ENCODE measurements around the gene ZBED6.
"Not testable (repeated sequence)": the region's sequence is repeated elsewhere in the genome, so short reads cannot be mapped to it uniquely, and the experiment has no call there.

Gene ZBED6

GRCh38 chr1:203795441-203796235 is at the start of gene ZBED6, which contains the start of gene ZC3H11A:
Gene ZBED6 (plus strand): TSS chr1:203795623. CDS start chr1:203797523, 1,900 bp downstream.
Gene ZC3H11A (plus strand): TSS chr1:203795623. CDS start chr1:203817071, 21,448 bp downstream.
- H3K36me3 ChIP-seq (ENCODE audit: insufficient read depth): peaks cover 11% of the 10 kb centered on the region; the same call in 1 of the 2 replicates
- peak within 1 kb of the TSS; percentile 92 for H3K4me3 ChIP-seq (IDR thresholded peaks at IDR 0.05; ENCODE audit: insufficient read depth, low read depth, low read length)
- H4K20me1 ChIP-seq (ENCODE audit: insufficient read depth): peaks cover 7% of the 10 kb centered on the region; the same call in 1 of the 2 replicates
- H3K79me2 ChIP-seq (ENCODE audit: insufficient read depth, low read depth): peaks cover 48% of the 10 kb centered on the region
- no peak for TF ChIP-seq CTCF (conservative IDR thresholded peaks at IDR 0.05; ENCODE audit: low read depth, low read length)
- no peaks in the 10 kb centered on the region for H3K27me3 ChIP-seq (ENCODE audit: insufficient read depth, low read depth)
- peak within 1 kb of the TSS; percentile 80 for H3K4me2 ChIP-seq
- H3K9ac ChIP-seq: peak within 1 kb of the TSS; percentile 84
- H3K4me1 ChIP-seq (ENCODE audit: low read depth, poor library complexity, severe bottlenecking): peaks cover 34% of the 10 kb centered on the region
- peak within 1 kb of the TSS; percentile 84 for H2AFZ ChIP-seq (ENCODE audit: low read depth)
- H3K27ac ChIP-seq: peak within 1 kb of the TSS; percentile 80

GRCh38 chr1:203746281-203746680 is 49.1 kb upstream of the ZBED6 start:
- Histone ChIP-seq H3K79me2 (ENCODE audit: insufficient read depth, low read depth) (no peaks in the 10 kb centered on the region), H3K4me2 (no peak overlapping the region), H4K20me1 (ENCODE audit: insufficient read depth) (no peaks in the 10 kb centered on the region), H3K27ac (no peak overlapping the region), H3K9ac (no peak overlapping the region), H3K27me3 (ENCODE audit: insufficient read depth, low read depth) (no peaks in the 10 kb centered on the region), H2AFZ (ENCODE audit: low read depth) (no peak overlapping the region), H3K36me3 (ENCODE audit: insufficient read depth) (no peaks in the 10 kb centered on the region), H3K4me1 (ENCODE audit: low read depth, poor library complexity, severe bottlenecking) (peaks cover 3% of the 10 kb centered on the region), H3K4me3 (IDR thresholded peaks at IDR 0.05; ENCODE audit: insufficient read depth, low read depth, low read length) (no peak overlapping the region)
- no peak for TF ChIP-seq CTCF (conservative IDR thresholded peaks at IDR 0.05; ENCODE audit: low read depth, low read length)

- Histone ChIP-seq H3K27ac (no peak overlapping the region), H4K20me1 (ENCODE audit: insufficient read depth) (no peaks in the 10 kb centered on the region), H3K4me2 (no peak overlapping the region), H2AFZ (ENCODE audit: low read depth) (no peak overlapping the region), H3K79me2 (ENCODE audit: insufficient read depth, low read depth) (no peaks in the 10 kb centered on the region), H3K4me3 (IDR thresholded peaks at IDR 0.05; ENCODE audit: insufficient read depth, low read depth, low read length) (no peak overlapping the region), H3K27me3 (ENCODE audit: insufficient read depth, low read depth) (no peaks in the 10 kb centered on the region), H3K9ac (no peak overlapping the region), H3K36me3 (ENCODE audit: insufficient read depth) (no peaks in the 10 kb centered on the region), H3K4me1 (ENCODE audit: low read depth, poor library complexity, severe bottlenecking) (no peaks in the 10 kb centered on the region)
- no peak for TF ChIP-seq CTCF (conservative IDR thresholded peaks at IDR 0.05; ENCODE audit: low read depth, low read length)
Observed at GRCh38 chr1:203751051-203751450, 44.4 kb upstream of the ZBED6 start.

- H2AFZ ChIP-seq (ENCODE audit: low read depth); H3K27me3 ChIP-seq (ENCODE audit: insufficient read depth, low read depth); H3K4me1 ChIP-seq (ENCODE audit: low read depth, poor library complexity, severe bottlenecking); H3K36me3 ChIP-seq (ENCODE audit: insufficient read depth); H3K9ac ChIP-seq; H3K4me3 ChIP-seq (IDR thresholded peaks at IDR 0.05; ENCODE audit: insufficient read depth, low read depth, low read length); H3K27ac ChIP-seq; H4K20me1 ChIP-seq (ENCODE audit: insufficient read depth); H3K4me2 ChIP-seq; H3K79me2 ChIP-seq (ENCODE audit: insufficient read depth, low read depth): not testable (repeated sequence)
Observed at GRCh38 chr1:203751618-203752361, 43.6 kb upstream of the ZBED6 start.
